AG09319 (cell line): ENCODE measurements around the gene DIAPH2.

Experiments
- DNase-seq: peaks from one replicate; pipeline ENCODE4 v3.0.0-alpha.2; 2010; ENCODE audit warnings: low read depth; ENCODE audit errors: extremely low read depth
- TF ChIP-seq, protein P1 (sequence below): IDR thresholded peaks from 2 replicates; pipeline ENCODE4 v1.5.1; 2011; ENCODE audit warnings: low read depth, mild to moderate bottlenecking, inconsistent platforms, low read length, moderate library complexity

Gene DIAPH2

DNA sequence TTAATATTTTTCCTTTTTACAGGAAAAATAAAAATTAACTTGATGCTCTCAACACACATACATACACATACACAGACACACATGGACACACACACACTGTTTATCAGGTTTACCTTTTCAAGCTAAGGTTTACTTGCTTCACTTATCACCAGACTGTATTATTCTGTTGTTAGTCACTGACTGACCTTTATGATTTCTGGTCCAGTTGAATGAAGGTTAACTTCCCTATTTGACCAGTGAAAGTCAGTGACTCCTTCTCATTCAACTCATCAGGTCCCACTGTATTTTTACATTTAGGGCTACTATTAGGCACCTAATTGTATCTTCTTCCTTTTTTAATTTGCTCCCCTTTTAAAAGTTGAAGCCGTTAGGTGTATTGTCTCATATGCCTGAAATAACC, 16.0 kb downstream of the DIAPH2 start:
- DNase-seq, result no peak
- TF ChIP-seq, protein P1, sequence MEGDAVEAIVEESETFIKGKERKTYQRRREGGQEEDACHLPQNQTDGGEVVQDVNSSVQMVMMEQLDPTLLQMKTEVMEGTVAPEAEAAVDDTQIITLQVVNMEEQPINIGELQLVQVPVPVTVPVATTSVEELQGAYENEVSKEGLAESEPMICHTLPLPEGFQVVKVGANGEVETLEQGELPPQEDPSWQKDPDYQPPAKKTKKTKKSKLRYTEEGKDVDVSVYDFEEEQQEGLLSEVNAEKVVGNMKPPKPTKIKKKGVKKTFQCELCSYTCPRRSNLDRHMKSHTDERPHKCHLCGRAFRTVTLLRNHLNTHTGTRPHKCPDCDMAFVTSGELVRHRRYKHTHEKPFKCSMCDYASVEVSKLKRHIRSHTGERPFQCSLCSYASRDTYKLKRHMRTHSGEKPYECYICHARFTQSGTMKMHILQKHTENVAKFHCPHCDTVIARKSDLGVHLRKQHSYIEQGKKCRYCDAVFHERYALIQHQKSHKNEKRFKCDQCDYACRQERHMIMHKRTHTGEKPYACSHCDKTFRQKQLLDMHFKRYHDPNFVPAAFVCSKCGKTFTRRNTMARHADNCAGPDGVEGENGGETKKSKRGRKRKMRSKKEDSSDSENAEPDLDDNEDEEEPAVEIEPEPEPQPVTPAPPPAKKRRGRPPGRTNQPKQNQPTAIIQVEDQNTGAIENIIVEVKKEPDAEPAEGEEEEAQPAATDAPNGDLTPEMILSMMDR, result no peak

DNA sequence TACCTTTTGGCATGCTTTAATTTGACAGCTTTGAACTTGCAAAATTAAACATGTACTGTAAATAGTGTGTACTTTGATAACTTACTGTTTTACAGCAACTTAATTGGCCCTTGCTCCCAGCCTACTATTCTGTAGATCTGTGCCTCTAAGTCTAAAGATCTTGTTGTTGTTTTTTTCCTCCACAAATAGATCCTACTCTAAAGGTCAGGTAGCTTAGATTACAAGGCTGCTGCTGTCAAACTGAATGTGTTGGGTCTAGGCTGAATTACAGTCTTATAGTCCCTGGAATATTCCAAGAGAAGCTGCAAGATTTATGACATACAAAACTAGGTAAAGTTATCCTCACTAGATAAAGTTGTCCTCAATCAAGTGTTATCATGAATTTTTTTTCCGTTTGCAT, 18.7 kb downstream of the DIAPH2 start:
- TF ChIP-seq, protein P1, result no peak
- no peak for DNase-seq

GRCh38 chrX:96703816-96704215, 19.2 kb downstream of the DIAPH2 start:
- no peak for DNase-seq
- TF ChIP-seq, protein P1, result no peak

GRCh38 chrX:96704629-96705028, 20.0 kb downstream of the DIAPH2 start:
- DNase-seq, result no peak
- TF ChIP-seq, protein P1, result no peak

GRCh38 chrX:96705905-96706304, 21.3 kb downstream of the DIAPH2 start:
- TF ChIP-seq, protein P1, result no peak
- no peak for DNase-seq

DNA sequence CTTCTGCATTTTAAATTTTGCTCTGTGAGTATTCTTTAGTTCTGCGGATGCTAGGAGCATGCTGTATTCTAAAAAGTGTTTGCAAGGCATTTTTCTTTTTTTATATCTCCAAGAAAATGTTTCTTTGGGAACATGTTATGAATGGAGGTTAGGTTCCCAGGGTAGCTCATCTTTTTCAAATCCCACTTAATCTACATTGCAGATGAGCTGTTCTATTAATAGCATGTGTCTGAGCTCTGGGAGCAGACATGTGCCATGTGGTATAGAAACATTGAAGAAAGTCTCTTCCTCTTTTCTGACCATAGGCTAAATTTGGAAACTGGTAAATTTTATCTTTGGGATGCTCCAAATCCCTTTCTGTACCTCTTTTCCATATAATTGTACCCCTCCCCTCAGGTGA, 23.2 kb downstream of the DIAPH2 start:
- TF ChIP-seq, protein P1, result no peak
- no peak for DNase-seq

- TF ChIP-seq, protein P1, result no peak
- DNase-seq, result no peak
These were observed 25.4 kb downstream of the DIAPH2 start for GRCh38 chrX:96710031-96710430.
